Left kidney (tissue), 8 donors: Measurements from ENCODE around the gene MMP25. TPM values are rescaled to one million over a fixed set of nuclear protein-coding genes. Genes with fewer than 3 reads are reported as not detected.
A peak's percentile ranks its signal among the peaks of the same experiment; 100 is the strongest.

Experiments used
- DNase-seq: peaks from one replicate; pipeline ENCODE4 v3.0.0-alpha.2; 2013
- long read RNA-seq, 8 donors: transcript quantifications; one replicate each; lab custom pipeline, GENCODE V29; 2026
- polyA plus RNA-seq: library from polyadenylated mRNA; unstranded; fragments of 120-200 nt; gene quantifications from one replicate; pipeline ENCODE4 v1.2.1, GENCODE V29; 2013; ENCODE audit not compliant: insufficient read length

MMP25 gene, protein sequence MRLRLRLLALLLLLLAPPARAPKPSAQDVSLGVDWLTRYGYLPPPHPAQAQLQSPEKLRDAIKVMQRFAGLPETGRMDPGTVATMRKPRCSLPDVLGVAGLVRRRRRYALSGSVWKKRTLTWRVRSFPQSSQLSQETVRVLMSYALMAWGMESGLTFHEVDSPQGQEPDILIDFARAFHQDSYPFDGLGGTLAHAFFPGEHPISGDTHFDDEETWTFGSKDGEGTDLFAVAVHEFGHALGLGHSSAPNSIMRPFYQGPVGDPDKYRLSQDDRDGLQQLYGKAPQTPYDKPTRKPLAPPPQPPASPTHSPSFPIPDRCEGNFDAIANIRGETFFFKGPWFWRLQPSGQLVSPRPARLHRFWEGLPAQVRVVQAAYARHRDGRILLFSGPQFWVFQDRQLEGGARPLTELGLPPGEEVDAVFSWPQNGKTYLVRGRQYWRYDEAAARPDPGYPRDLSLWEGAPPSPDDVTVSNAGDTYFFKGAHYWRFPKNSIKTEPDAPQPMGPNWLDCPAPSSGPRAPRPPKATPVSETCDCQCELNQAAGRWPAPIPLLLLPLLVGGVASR
- 1.7 TPM for polyA plus RNA-seq
- long read RNA-seq, donor 1, result 0 reads
- long read RNA-seq, donor 2, partial matches to known transcripts, result 0 of 1 reads
- long read RNA-seq, donor 2, other reads (novel, unspliced or antisense), result 0 of 1 reads
- long read RNA-seq, donor 3, result 0 reads
- long read RNA-seq, donor 4, result 0 reads
- long read RNA-seq, donor 5, result 0 reads
- long read RNA-seq, donor 6, result 0 reads
- long read RNA-seq, donor 7, result 0 reads
- long read RNA-seq, donor 8, result 0 reads

DNA sequence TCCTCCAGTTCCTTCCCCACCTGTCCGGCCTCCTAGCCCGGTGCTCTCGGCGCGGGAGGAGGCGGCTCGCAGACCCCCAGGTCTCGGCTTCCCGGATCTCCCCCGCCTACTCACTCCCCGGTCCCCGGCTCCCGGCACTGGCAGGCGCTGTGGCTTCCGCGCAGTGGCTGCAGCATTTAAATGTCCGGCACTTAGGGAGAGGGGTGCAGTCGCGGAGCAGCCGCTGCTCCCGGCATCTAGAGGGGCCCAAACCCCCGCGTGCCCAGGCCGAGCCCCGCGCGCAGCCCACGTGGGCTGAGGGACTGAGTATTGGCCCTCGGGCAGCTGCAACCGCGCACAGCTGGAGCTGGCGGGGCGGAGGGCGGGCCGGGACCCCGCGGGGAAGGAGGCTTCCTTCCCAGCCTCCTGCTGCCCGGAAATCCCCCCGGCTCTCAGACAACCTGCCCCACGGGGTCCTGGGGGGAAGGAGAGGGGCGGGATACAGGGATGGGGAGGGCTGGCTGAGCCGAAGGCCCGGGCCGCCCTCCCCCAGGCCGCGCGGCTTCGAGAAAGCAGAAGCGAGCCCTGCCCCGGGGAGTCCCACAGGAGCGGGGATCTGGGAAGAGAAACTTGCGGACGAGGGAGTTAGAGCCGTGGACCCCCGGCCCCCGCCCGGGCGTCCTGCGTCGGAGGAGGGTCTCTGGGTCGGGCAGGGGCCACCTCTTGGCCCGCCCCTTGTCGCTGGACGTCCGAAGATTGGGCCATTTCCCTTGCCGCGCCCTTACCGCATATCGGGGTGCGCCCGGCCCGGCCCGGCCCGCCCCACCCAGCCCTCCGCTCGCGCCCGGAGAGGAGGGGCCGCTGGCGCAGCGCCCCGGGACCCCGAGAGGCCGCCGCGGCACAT is at the start of gene MMP25:
TSS of gene MMP25 (plus strand) at position 804 of the 883 bp plus-strand sequence. CDS start 357 bp downstream, outside the sequence.
- DNase-seq, result no peak

DNA sequence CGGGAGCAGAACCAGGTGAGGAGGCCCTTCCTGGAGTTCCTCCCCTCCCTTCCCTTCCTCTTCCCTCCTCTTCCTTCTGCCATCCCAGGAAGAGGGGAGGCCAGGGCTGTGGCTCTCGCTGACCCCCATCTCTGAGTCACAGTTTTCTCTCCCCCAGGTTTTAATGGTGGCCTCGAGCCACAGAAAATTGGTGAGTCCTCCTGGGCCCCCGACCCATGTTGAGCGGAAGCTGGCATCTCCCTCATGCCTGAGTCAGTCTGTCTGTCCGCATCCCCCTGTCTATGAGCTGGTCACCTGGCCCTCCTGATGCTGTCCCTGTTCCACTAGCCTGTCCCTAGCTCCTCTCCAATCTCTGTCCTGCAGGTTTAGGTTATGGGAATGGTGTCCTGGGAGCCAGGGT is 46.4 kb upstream of the MMP25 start:
- DNase-seq, result no peak

DNA sequence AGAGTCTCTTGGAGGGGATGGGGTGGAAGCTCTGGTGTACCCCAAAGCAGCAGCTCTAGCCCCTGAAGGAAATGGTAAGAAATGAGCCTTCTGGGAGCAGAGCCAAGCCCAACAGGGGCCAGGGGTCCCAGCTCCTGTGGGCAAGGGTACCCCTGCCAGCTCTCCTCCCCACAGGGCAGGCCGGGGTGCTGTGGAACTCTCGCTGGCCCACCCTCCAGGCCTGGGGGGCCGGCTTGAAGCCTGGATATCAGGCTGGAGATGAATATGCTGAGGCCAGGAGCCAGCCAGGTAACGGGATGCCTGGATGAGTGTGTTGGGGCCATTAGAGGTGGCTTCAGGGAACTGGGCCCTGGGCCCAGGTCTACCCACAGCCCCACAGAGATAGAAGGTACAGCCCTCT is 45.8 kb upstream of the MMP25 start:
- DNase-seq, result no peak

DNA sequence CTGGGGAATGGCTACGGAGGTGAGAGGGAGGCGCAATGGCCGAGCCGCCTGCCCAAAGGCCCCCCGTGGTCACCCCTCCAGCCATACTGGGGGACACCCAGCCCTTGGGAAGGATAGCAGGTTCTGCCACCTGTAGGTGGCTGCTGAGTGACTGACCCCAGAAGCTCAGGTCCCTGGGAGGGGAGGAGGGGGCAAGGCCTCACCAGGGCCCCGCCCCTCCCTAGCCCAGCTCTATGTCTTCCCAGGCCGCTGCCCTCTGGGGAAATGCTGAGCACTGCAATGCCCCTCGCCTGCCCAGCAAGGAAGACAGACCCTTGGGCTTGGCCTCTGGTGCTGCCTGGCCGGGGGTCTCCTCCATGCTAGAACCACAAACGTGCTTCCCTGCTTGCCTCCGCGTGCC is 45.0 kb upstream of the MMP25 start:
- DNase-seq, result no peak

DNA sequence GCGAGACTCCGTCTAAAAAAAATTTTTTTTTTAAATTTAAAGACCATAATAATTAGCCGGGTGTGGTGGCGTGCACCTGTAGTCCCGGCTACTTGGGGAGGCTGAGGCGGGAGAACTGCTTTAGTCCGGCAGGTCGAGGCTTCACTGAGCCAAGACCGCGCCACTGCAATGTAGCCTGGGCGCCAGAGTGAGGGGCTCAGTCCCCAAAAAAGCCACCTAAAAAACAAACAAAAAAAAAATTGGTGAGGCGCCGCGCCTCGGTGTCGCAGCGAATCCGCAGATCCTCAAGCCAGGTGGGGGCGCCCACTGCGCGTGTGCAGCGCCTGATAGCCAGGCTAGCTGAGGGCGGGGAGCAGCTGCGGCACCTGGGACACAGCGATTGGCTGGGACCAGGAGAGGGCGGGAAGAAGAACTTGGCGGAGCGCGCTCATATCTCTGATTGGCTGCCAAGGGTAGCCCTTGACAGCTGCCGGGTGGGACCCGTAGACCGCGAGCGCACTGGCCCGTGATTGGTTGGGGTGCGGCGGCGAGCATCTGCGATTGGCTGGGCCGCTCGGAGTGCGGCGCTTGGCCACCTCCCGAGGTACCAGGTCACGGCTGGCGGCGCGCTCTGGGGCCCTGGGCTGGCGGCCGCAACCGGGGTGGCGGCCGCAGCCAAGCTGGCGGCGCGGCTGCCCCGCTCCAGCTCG is 42.6 kb upstream of the MMP25 start:
- peak; percentile 96 for DNase-seq

DNA sequence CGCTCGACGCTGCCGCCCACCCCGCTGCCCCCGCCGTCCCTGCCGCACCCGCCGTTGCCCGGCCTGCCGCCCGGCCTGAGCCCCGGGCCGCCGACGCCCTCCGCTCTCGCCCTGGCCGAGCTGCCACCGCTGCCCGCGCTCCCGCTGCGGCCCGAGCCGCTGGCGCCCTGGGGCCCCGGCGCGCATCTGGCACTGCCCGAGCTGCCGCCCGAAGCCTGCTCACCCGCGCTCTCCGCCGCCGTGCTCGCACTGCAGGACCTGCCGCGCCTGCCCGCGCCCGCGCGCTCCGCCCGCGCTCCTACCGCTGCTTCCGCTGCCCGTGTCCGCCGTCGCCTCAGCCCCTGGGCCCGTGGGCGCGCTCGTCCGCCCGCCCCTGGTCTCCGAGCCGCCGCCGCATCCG is 42.0 kb upstream of the MMP25 start:
- no peak for DNase-seq

DNA sequence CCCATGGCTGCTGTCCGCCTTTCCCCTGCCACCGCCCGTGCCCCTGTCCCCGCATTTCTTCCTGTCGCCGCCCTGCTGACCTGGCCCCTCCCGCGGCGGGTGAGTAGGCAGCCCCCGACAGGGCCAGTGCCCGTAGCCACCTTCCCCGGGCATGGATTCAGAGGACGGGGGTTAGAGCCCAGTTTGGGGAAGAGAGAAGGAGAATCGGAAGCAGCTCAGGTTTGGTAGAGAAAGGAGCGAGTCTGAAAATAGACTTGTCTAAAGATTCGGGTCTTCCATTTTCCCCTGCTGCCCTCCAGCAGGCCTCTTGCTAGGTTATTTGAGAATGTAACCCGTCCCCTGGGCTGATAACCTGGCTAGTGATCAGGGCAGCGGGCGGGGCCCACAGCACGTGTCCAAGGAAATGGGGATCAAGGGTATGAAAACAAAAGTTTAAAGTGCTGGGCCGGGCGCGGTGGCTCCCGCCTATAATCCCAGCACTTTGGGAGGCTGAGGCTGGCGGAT is 41.5 kb upstream of the MMP25 start:
- DNase-seq, result no peak

DNA sequence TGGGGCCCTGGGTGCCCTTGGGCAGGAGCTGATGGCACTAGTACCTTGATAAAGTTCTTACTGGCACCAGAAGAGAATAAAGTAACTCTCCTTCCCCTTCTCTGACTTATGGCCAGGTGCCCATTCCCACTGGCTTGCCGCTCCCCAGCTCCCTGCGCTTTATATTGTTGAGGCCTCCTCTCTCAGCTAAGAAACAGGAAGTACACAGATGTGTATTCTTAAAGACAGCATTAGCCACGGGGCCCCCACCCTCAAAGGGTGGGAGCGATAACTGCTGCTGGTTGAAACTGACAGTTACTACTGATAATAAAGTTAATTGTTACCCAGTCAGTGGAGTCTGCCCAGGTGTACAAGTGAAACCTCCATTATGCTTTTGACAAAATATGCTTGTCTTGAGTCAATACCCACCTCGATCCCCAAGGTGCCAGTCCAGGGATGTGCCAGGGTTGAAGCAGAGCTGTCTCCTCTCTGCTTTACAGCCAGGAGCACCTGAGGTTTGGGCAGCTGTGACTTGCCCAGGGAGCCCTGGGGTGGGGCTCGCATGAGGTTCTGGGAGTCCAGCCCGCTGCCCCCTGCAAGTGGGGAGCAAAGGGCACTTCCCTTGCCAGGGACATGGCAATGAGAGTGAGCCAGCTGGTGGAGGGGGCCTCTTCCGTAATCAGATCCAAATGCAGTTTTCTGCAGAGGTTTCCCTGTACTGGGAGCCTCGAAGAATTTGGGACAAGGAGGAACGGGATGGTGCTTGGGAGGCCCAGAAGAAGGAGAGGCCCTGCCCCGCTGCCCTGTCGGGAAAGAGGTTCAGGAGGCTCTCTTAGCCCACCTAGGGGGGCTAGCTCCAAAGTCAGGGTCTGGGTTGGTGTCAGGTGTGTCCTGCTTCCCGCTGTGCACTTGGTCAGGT is 39.1 kb upstream of the MMP25 start:
- no peak for DNase-seq

DNA sequence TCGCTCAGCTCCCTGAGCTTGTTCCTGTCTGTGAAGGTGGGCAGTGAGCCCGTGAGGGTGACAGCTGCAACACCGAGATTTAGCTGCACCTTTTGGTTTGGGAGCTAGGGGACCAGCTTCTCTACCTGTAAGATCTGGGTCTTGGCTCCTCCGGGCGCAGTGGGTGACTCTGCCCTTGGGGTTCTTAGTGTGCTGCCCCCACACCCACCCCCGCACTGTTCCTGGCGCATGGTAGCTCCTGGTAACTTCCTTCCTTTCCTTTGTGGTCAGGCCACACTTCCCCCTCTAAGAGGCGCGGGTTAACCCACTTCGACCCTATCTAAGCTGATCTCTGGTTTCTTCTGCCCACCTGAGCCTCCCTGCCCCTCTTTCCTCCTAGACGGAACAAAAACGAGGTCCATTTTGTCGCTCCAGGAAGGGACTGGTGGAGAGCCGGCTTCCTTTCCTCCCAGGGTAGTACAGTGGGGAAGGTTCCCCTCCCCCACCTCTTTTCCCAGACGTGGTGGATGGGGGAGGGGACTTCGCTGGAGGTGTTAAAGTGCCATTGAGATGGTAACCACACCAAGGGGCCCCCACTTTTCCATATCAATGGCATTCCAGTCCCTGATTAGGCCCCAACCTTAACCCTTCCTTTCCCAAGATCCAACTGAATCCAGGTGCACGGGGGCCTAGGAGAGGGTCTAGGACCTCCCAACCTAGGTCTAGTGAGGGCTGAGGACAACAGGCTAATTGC is 38.2 kb upstream of the MMP25 start:
- no peak for DNase-seq

DNA sequence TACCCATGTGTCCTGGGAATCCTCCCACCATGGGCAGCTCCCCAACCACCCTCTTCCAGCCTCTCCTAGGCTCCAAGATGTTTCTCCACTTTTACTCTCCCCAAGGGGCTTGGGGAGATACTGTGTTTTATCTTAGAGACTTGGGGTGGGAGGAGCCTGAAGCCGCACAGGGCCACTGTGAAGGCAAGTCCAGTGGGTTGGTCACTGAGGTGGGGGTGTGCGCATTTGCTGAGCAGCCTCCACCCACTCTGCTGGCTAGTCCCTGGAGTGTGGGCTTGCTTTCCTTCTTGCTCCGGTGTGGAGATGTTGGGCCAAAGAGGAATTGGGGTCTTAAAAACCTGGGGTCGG is 37.7 kb upstream of the MMP25 start:
- no peak for DNase-seq

DNA sequence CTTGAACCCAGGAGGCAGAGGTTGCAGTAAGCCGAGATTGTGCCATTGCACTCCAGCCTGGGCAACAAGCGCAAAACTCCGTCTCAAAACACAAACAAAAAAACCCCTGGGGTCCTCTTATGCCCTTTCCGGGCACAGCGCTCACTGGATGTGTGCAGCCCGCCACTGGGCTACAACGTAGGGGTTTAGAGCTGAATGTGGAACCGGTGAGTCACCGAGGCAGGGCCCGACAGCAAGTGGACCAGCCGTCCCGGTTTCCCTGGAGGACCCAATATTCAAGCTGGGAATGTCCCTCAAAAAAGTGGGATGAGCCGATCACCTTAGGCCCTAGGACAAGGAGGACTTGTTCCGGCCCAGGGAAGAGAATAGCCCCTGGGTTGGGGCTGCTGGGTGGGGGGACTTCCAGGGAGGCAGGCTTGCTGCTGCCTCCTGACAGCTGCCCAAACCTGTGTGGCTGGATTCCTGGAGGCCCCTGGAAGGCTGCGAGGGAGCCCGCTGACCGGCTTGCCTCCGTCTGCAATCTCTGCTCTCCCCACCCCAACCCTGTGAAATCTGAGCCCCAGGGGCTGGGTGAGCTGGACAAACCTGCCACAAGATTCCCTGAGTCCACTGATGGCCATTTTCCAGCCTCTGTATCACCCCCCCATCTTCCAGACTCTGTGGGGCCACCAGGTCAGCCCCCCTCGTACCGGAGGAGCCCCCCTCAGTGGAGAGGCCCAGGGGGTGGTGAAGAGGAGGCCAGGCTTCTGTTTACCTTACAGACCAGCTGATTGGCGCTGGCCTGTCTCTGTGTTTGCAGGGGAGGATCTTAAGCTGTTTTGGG is 36.6 kb upstream of the MMP25 start:
- peak; percentile 81 for DNase-seq

DNA sequence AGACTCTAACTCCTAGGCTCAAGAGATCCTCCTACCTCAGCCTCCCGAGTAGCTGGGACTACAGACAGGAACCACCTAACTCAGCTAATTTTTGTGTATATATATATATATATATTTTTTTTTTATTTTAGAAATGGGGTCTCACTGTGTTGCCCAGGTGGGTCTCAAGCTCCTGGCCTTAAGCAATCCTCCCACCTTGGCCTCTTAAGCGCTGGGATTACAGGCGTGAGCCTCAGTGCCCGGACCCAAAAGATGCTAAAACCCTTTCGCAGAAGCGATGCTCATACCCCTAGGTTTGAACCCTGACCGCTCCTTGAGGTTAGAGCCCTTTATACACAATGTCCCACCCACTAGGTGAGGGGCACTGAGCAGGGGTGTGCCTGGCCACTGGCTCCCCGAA is 35.9 kb upstream of the MMP25 start:
- no peak for DNase-seq

DNA sequence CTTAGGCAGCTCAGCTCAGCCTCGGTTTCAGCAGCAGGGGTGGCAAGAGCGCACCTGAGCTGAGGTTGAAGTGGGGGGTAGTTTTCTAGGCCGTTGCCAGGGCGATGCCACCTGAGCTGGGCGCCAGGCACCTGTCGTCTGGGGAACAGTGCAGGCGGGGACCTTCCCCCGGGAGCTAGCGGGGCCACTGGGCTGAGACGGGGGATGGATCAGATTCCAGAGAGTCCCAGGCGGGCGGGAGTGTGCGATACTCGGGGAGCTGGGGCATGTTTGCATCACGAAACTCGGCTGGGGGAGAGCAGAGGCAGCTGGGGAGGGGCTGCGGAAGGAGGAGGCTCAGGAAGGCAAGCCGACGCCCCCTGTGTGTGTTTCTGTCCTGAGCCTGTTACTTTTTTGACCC is 34.1 kb upstream of the MMP25 start:
- DNase-seq, result peak; percentile 77

DNA sequence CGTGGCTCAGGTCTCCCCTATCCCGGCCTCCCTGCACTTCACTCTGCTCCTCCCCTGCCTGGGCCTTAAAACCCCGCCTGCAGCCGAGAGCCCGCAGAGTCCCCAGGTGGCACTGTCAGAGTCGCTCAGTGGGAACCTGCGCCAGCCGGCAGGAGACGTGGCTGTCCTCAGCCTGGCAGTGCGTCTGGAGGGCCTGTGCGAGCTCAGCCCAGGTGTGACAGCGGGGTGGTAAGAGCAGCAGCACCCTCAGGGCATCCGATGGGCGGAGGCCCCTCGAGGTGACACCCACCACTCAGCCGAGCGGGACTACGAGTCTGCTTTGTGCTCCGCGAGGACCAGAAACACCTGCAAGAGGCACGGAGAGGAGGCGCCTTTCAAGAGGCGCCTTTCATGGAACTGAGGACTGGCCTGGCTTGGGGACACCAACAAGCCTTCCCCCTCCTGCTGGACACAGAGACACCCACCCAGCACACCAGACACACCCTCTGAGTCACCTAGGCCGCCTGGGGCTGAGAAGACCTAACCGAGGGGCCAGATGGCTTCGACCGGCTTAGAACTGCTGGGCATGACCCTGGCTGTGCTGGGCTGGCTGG is 33.4 kb upstream of the MMP25 start, which contains the start of gene CLDN9:
TSS of gene CLDN9 (plus strand) at position 96 of the 593 bp plus-strand sequence. CDS start at position 536, 440 bp downstream.
- DNase-seq, result no peak

DNA sequence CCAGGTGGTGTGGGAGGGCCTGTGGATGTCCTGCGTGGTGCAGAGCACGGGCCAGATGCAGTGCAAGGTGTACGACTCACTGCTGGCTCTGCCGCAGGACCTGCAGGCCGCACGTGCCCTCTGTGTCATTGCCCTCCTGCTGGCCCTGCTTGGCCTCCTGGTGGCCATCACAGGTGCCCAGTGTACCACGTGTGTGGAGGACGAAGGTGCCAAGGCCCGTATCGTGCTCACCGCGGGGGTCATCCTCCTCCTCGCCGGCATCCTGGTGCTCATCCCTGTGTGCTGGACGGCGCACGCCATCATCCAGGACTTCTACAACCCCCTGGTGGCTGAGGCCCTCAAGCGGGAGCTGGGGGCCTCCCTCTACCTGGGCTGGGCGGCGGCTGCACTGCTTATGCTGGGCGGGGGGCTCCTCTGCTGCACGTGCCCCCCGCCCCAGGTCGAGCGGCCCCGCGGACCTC is 32.8 kb upstream of the MMP25 start:
- no peak for DNase-seq

DNA sequence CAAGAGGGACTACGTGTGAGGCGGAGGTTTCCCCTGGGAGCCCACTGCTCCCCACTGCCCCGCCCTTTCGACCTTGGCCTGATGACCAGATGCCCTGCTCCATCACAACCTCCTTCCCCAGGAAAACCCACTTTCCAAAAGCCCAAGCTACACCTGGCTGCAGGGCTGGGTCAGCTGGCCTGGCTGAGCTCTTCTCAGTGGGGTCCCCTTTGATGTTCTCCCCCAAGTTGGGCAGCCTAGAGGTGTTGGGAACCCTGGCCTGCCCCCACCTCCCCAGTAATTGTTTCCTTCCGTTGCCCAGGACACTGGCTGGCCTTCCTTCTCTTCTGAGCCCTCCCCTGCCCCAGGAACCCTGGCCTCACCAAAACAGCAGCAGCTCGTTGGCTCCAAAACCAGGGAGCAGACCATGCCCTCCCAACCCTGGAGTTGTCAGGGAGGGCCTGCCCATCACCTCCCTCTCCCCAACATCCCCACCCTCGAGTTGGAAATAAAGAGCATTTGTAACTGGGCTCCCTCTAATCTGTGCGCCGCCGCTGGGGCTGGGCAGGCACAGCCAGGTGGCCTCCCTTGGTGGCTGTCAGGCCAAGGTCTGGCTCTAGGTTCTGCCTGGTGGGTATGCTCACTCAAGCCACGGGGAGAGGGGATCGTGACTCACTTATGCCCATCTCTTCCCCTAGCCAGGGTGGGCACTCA is 32.2 kb upstream of the MMP25 start:
- no peak for DNase-seq

DNA sequence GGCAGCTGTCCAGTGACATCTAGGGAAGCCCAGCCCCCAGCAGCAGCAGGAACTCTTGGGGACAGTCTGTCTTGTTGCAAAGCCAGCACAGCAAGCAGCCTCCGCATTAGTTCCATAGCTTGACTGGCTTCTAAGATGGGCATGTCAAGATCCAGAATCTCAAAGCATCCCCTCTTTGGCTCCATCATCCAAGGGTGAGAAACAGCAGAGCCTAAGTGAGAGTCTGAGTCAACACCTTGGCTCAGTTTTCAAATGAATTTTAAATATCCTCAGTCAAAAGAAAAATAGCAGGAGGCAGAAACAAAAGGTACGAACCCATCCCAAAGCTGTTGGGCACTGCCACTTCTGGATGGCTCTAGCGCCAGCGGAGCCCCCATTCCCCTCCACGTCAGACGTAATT is 31.4 kb upstream of the MMP25 start:
- DNase-seq, result no peak
